H1 (cell line): ENCODE data around the gene IGF2R. TPM values are rescaled to one million over a fixed set of nuclear protein-coding genes. Genes with fewer than 3 reads are reported as not detected.

Source experiments
- CTCF ChIA-PET: fragments of 300-600 bp; sonication (Branson Sonifier 250); formaldehyde crosslinking; loops from one replicate; lab custom pipeline; 2021; ENCODE audit not compliant: partially characterized antibody; lab: Charles Lee
- POLR2A ChIA-PET: fragments of 300-600 bp; sonication (Branson Sonifier 250); formaldehyde crosslinking; loops from one replicate; lab custom pipeline; 2021; ENCODE audit warnings: inconsistent platforms; ENCODE audit not compliant: partially characterized antibody; lab: Charles Lee
- DNase-seq, 2 experiments: peaks; one replicate each; pipeline versions ENCODE4 v3.0.0 to v3.0.0-alpha.2; 2010 to 2022; ENCODE audit warnings: low spot score in 2 of 2, low read depth in 1 of 2, mixed read lengths in 1 of 2
- FAIRE-seq: peaks from 2 replicates; lab custom pipeline; 2011; peaks lifted over from hg19 to GRCh38; lab: Jason Lieb, UNC
- H2AFZ ChIP-seq: 2 replicates; pipeline ENCODE4 v1.8.1; 2012; ENCODE audit warnings: low read length, inconsistent platforms
- H2AK5ac ChIP-seq: 2 replicates; pipeline ENCODE4 v1.6.1; 2013; ENCODE audit warnings: low read depth, low read length
- H2BK120ac ChIP-seq: replicated peaks from 2 replicates; pipeline ENCODE3; 2013; ENCODE audit warnings: low read depth, low read length, inconsistent platforms
- H2BK12ac ChIP-seq: 2 replicates; pipeline ENCODE4 v1.6.1; 2013; ENCODE audit warnings: low read depth, low read length
- H2BK15ac ChIP-seq: 2 replicates; pipeline ENCODE4 v1.6.1; 2013; ENCODE audit warnings: low read length
- H2BK20ac ChIP-seq: 2 replicates; pipeline ENCODE4 v1.6.1; 2013; ENCODE audit warnings: low read length
- H2BK5ac ChIP-seq: 2 replicates; pipeline ENCODE4 v1.6.1; 2013; ENCODE audit warnings: low read depth, low read length
- H3K14ac ChIP-seq: 2 replicates; pipeline ENCODE4 v1.6.1; 2013; ENCODE audit warnings: inconsistent platforms; ENCODE audit not compliant: insufficient read length
- H3K18ac ChIP-seq: 2 replicates; pipeline ENCODE4 v1.6.1; 2013; ENCODE audit warnings: low read length; ENCODE audit errors: extremely low read depth
- H3K23ac ChIP-seq: 2 replicates; pipeline ENCODE4 v1.6.1; 2013; ENCODE audit warnings: inconsistent platforms; ENCODE audit not compliant: insufficient read length
- H3K23me2 ChIP-seq: 2 replicates; pipeline ENCODE4 v1.6.1; 2013; ENCODE audit warnings: low read depth, low read length
- H3K27ac ChIP-seq: 2 replicates; pipeline ENCODE4 v1.6.1; 2011; ENCODE audit warnings: low read depth, low read length, inconsistent platforms
- H3K27me3 ChIP-seq, 4 experiments: replicated peaks in 1 of 4; 1 replicate in 1 of 4; 2 replicates in 3 of 4; pipeline versions ENCODE4 v1.6.1 to v1.8.1; 2011 to 2013; ENCODE audit warnings: low read length in 3 of 4, mild to moderate bottlenecking in 3 of 4, inconsistent platforms in 2 of 4, mixed read lengths in 2 of 4, moderate library complexity in 1 of 4; ENCODE audit not compliant: control insufficient read depth in 3 of 4, insufficient read depth in 3 of 4; ENCODE audit errors: extremely low read depth in 1 of 4
- H3K36me3 ChIP-seq, 4 experiments: 2 replicates each; pipeline versions ENCODE4 v1.6.1 to v1.8.1; 2011 to 2013; ENCODE audit warnings: mild to moderate bottlenecking in 4 of 4, low read length in 3 of 4, moderate library complexity in 2 of 4, control low read depth in 1 of 4, inconsistent platforms in 1 of 4; ENCODE audit not compliant: insufficient read depth in 4 of 4, control insufficient read depth in 2 of 4
- H3K4ac ChIP-seq: replicated peaks from 2 replicates; pipeline ENCODE3; 2013; ENCODE audit warnings: low read length, low read depth, mixed read lengths, inconsistent platforms; ENCODE audit not compliant: insufficient read length
- H3K4me1 ChIP-seq, 4 experiments: replicated peaks in 1 of 4; 1 replicate in 1 of 4; 2 replicates in 3 of 4; pipeline versions ENCODE4 v1.6.1 to v1.8.1; 2011 to 2013; ENCODE audit warnings: low read length in 3 of 4, inconsistent platforms in 2 of 4, mixed read lengths in 1 of 4; ENCODE audit not compliant: insufficient read depth in 4 of 4, control insufficient read depth in 3 of 4
- H3K4me2 ChIP-seq, 2 experiments: 2 replicates each; pipeline versions ENCODE4 v1.6.1 to v1.8.1; 2011 to 2013; ENCODE audit warnings: low read depth in 2 of 2, low read length in 2 of 2, control low read depth in 1 of 2, inconsistent platforms in 1 of 2, mild to moderate bottlenecking in 1 of 2; ENCODE audit not compliant: insufficient read depth in 1 of 2
- H3K4me3 ChIP-seq, 4 experiments: fragments of 200-600, 300-600 bp in 1 of 4; sonication (generic), shearing (Covaris generic), sonication (Bioruptor Twin) in 1 of 4; 2 replicates each; pipeline versions ENCODE4 v1.5.1 to v1.8.1; 2011 to 2016; ENCODE audit warnings: low read length in 4 of 4, low read depth in 3 of 4, control low read depth in 2 of 4, inconsistent platforms in 2 of 4, mild to moderate bottlenecking in 2 of 4, mixed read lengths in 1 of 4, moderate library complexity in 1 of 4; ENCODE audit not compliant: insufficient read depth in 2 of 4; ENCODE audit errors: extremely low read depth in 1 of 4
- H3K56ac ChIP-seq: replicated peaks from 2 replicates; pipeline ENCODE3; 2013; ENCODE audit warnings: low read depth, mild to moderate bottlenecking, mixed read lengths, low read length, inconsistent platforms; ENCODE audit not compliant: insufficient read length
- H3K79me1 ChIP-seq: 2 replicates; pipeline ENCODE4 v1.6.1; 2013; ENCODE audit warnings: low read depth, low read length, control low read depth
- H3K79me2 ChIP-seq, 2 experiments: 2 replicates each; pipeline versions ENCODE4 v1.6.1 to v1.8.1; 2012 to 2013; ENCODE audit warnings: low read length in 2 of 2, mild to moderate bottlenecking in 2 of 2, inconsistent platforms in 1 of 2; ENCODE audit not compliant: insufficient read depth in 2 of 2, control insufficient read depth in 1 of 2
- H3K9ac ChIP-seq, 4 experiments: replicated peaks in 1 of 4; 1 replicate in 1 of 4; 2 replicates in 3 of 4; pipeline versions ENCODE4 v1.6.1 to v1.8.1; 2011 to 2013; ENCODE audit warnings: low read depth in 3 of 4, low read length in 3 of 4, control low read depth in 2 of 4, mild to moderate bottlenecking in 2 of 4, moderate library complexity in 2 of 4, inconsistent platforms in 1 of 4; ENCODE audit errors: extremely low read depth in 1 of 4
- H3K9me3 ChIP-seq, 2 experiments: 2 replicates each; pipeline versions ENCODE4 v1.6.1 to v1.8.1; 2012 to 2013; ENCODE audit warnings: mild to moderate bottlenecking in 2 of 2, moderate library complexity in 2 of 2, control low read depth in 1 of 2, inconsistent platforms in 1 of 2, low read depth in 1 of 2, low read length in 1 of 2, mixed read lengths in 1 of 2; ENCODE audit not compliant: insufficient read depth in 2 of 2
- H4K20me1 ChIP-seq, 2 experiments: replicated peaks in 1 of 2; 2 replicates each; pipeline versions ENCODE3 to v1.8.1; 2011 to 2013; ENCODE audit warnings: inconsistent platforms in 2 of 2, low read length in 2 of 2, mild to moderate bottlenecking in 1 of 2; ENCODE audit not compliant: insufficient read depth in 2 of 2, control insufficient read depth in 1 of 2
- H4K5ac ChIP-seq: 2 replicates; pipeline ENCODE4 v1.6.1; 2013; ENCODE audit warnings: low read length, low read depth, mixed read lengths, inconsistent platforms; ENCODE audit not compliant: insufficient read length
- H4K8ac ChIP-seq: 2 replicates; pipeline ENCODE4 v1.8.0; 2013; ENCODE audit warnings: mild to moderate bottlenecking, moderate library complexity, low read length, inconsistent platforms; ENCODE audit not compliant: insufficient read depth; ENCODE audit errors: extremely low read depth
- H4K91ac ChIP-seq: replicated peaks from 2 replicates; pipeline ENCODE3; 2013; ENCODE audit warnings: low read length, mixed read lengths, inconsistent platforms; ENCODE audit not compliant: insufficient read length
- ASH2L ChIP-seq: fragments of 200-600, 300-600 bp; sonication (generic); IDR thresholded peaks from one replicate; pipeline ENCODE4 v1.7.1; 2017; ENCODE audit warnings: low read length
- BRCA1 ChIP-seq: IDR thresholded peaks from 2 replicates; pipeline ENCODE4 v1.6.1; 2012; ENCODE audit warnings: low read depth, low read length, improper control_type of control experiment
- CEBPB ChIP-seq: IDR thresholded peaks from 2 replicates; pipeline ENCODE4 v1.6.1; 2012; ENCODE audit warnings: low read depth, low read length
- HDAC2 ChIP-seq, 2 experiments: fragments of 300-600 bp in 1 of 2; sonication (generic) in 1 of 2; IDR thresholded peaks; 2 replicates each; pipeline ENCODE4 v1.6.1; 2011 to 2012; ENCODE audit warnings: low read depth in 2 of 2, low read length in 2 of 2, mild to moderate bottlenecking in 2 of 2, moderate library complexity in 2 of 2, borderline replicate concordance in 1 of 2, inconsistent platforms in 1 of 2
- HDAC6 ChIP-seq: IDR thresholded peaks from one replicate; pipeline ENCODE4 v1.7.1; 2012; ENCODE audit warnings: low read depth, mild to moderate bottlenecking, inconsistent platforms, low read length, moderate library complexity
- NRF1 ChIP-seq: IDR thresholded peaks from 2 replicates; pipeline ENCODE4 v1.6.1; 2011; ENCODE audit warnings: mild to moderate bottlenecking, low read depth, low read length, improper control_type of control experiment
- RAD21 ChIP-seq, 2 experiments: IDR thresholded peaks in 1 of 2; conservative IDR thresholded peaks in 1 of 2; 2 replicates each; pipeline ENCODE4 v1.6.1; 2011; ENCODE audit warnings: low read depth in 2 of 2, low read length in 2 of 2, improper control_type of control experiment in 1 of 2, inconsistent platforms in 1 of 2, mild to moderate bottlenecking in 1 of 2, moderate library complexity in 1 of 2
- RXRA ChIP-seq: IDR thresholded peaks from 2 replicates; pipeline ENCODE4 v1.6.1; 2011; ENCODE audit warnings: low read depth, mild to moderate bottlenecking, low read length, moderate library complexity; ENCODE audit not compliant: insufficient read depth
- SP4 ChIP-seq: IDR thresholded peaks from 2 replicates; pipeline ENCODE4 v1.6.1; 2012; ENCODE audit warnings: low read length, inconsistent platforms
- SRF ChIP-seq: IDR thresholded peaks from 2 replicates; pipeline ENCODE4 v1.6.1; 2011; ENCODE audit warnings: mild to moderate bottlenecking, low read depth, low read length, moderate library complexity
- SUZ12 ChIP-seq: fragments of 200-600 bp; sonication (generic); IDR thresholded peaks from 2 replicates; pipeline ENCODE4 v1.6.1; 2012; ENCODE audit warnings: mild to moderate bottlenecking, inconsistent platforms, low read length, moderate library complexity, mixed read lengths
- WGBS, 2 experiments: shearing (Covaris generic) in 1 of 2; methylation state at CpG; one replicate each; pipeline versions ENCODE4 v1.1.6 to v1.1.7; 2013 to 2015; ENCODE audit warnings: low lambda C conversion rate in 2 of 2, mixed read lengths in 2 of 2, inconsistent platforms in 1 of 2, low coverage in 1 of 2, missing lambda C conversion rate in 1 of 2; ENCODE audit not compliant: insufficient replicate concordance in 2 of 2, insufficient coverage in 1 of 2, insufficient read length in 1 of 2; ENCODE audit errors: extremely low coverage in 1 of 2, missing lambda C conversion rate in 1 of 2; 5-methylcytosine and 5-hydroxymethylcytosine counted together
- polyA plus RNA-seq, 7 experiments: library from polyadenylated mRNA; depleted of rRNA in 3 of 7; stranded (reverse) in 5 of 7; unstranded in 2 of 7; fragments of >200 nt in 5 of 7; fragments of 200-250 nt in 2 of 7; gene quantifications; 1 replicate in 5 of 7; 2 replicates in 1 of 7; 4 replicates in 1 of 7; pipeline versions ENCODE4 v1.2.1 to v1.2.3, GENCODE V29; 2011 to 2013; ENCODE audit warnings: missing spikeins in 2 of 7, mixed read lengths in 2 of 7
- total RNA-seq: library from RNA; stranded (reverse); fragmentation: NEBNext Ultra II Directional; extraction: Animal tissue kit (Norgen Biotek cat#: 25700); gene quantifications from 2 replicates; pipeline ENCODE4 v1.2.1, GENCODE V29; 2021

The IGF2R gene
- total and polyA plus RNA-seq, 2 of the 8 experiments (the other 6 are each of a cell fraction or from before 2014, with no cell fraction given) = 20.6 to 74.1 TPM

DNA sequence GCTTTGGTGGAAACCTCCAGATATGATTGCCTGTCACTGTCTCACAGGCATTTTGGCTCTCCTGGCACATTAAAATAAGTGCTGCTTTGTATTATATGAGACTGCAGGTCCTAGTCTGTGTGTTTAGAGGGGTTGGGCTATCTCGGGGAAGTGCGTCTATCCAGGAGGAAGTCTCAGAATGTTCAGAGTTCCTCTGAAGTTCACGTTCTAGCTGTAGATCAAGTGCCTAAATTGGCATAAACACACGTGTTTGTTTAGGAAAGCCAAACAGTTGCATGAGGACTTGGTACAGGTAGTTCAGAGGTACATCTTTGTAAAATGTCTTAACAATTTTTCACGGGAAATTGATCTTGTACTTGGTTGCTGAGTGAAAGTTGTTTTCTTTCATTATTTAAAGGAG is 116.3 kb downstream of the IGF2R start:
- Histone ChIP-seq H3K18ac (no peak overlapping the region), H2BK15ac (no peak overlapping the region), H2AK5ac (no peak overlapping the region), H3K79me2 (no peaks in the 10 kb centered on the region), H3K4me3 (no peak overlapping the region), H4K91ac (no peak overlapping the region), H2AFZ (no peak overlapping the region), H3K27ac (no peak overlapping the region), H2BK20ac (no peak overlapping the region), H3K36me3 (peaks cover 25 to 70% (median 48%) of the 10 kb centered on the region in 4 experiments), H3K79me1 (no peaks in the 10 kb centered on the region), H2BK12ac (no peak overlapping the region), H3K23me2 (no peaks in the 10 kb centered on the region), H3K4me2 (no peak overlapping the region), H3K56ac (no peak overlapping the region), H4K5ac (no peak overlapping the region), H3K4ac (no peak overlapping the region), H2BK5ac (no peak overlapping the region), H4K20me1 (peaks cover 0 to 6% of the 10 kb centered on the region in 2 experiments), H2BK120ac (no peak overlapping the region), H3K4me1 (no peaks in the 10 kb centered on the region), H3K14ac (no peak overlapping the region), H3K9ac (no peak overlapping the region), H4K8ac (no peak overlapping the region), H3K9me3 (peaks cover 0 to 5% of the 10 kb centered on the region in 2 experiments; a peak in 1 of 4 replicates), H3K27me3 (no peaks in the 10 kb centered on the region), H3K23ac (no peak overlapping the region)
- POLR2A ChIA-PET = no interaction called here
- TF ChIP-seq ASH2L (no peak), CEBPB (no peak), BRCA1 (no peak), SP4 (no peak), SRF (no peak), HDAC2 (IDR thresholded peaks at IDR 0.05; ENCODE audit: borderline replicate concordance in 1 of 2, low read depth in 2 of 2, low read length in 2 of 2) (no peak), RAD21 (IDR thresholded peaks at IDR 0.05 in 1 of 2, conservative IDR thresholded peaks at IDR 0.05 in 1 of 2; ENCODE audit: low read depth in 2 of 2, low read length in 2 of 2) (no peak), SUZ12 (no peak), RXRA (no peak), NRF1 (no peak), HDAC6 (no peak)
- WGBS, 2 experiments = 90% methylated on average over 5 of the region's 5 CpGs; no CpG with 5 or more reads in 1 of the 2 experiments
- FAIRE-seq = no peak
- CTCF ChIA-PET = interaction anchor here (0.9 to 4.4 kb wide), 4 partner anchors 9 to 18 kb away, joined by 3 to 46 read pairs (median 4); no protein-coding TSS in a partner anchor
- DNase-seq = no peak
